HG02970 (cell line): ENCODE measurements around the gene ATXN7L1.
"Not testable (repeated sequence)": the region's sequence is repeated elsewhere in the genome, so short reads cannot be mapped to it uniquely, and the experiment has no call there.

Experiments
- ATAC-seq: cut with Tn5 transposase; IDR thresholded peaks from one replicate; pipeline ENCODE4 v1.9.1; 2021; ENCODE audit warnings: mild to moderate bottlenecking, moderate library complexity, moderate number of reproducible peaks; ENCODE audit not compliant: unreplicated experiment, low FRiP score

Gene ATXN7L1

DNA sequence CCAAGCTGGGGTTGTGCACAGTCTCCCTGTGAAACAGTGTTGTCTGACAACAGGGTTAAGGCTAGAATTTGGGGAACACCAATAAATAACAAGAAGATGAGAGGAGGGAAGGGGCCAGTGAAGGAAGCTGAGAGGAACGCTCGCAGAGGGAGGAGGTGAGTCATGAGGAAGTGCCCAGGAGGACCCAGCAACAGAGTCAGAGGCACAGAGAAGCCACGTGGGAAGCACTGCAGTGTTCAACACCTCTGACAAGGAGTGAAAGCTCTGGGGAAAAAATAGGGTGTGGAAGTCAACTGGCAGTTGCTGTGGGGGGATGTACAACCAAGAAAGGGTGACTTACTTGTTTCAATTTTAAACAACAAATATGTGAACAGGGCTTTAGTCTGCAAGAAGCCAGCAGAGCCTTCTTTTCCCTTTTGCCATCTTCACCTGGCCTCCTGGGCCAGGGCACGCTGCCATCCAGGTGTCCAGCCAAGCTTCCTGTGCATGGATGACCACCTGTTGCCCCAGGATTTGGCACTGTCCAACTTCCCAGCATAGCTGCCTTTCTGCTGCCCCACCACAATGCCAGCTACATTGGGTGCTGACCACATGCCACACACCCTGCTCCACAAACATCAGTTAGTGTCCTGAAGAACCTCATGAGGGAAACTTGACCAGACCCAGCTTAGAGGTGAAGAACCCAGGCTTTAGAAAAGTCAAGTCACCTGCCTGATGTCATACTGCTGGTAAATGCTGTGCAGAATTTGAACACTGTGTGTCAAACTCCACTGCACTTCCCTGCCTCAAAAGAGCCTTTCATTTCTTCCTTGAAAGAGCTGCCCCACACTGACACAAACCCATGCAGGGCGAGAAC is 69.6 kb downstream of the ATXN7L1 start:
- ATAC-seq, result no peak

DNA sequence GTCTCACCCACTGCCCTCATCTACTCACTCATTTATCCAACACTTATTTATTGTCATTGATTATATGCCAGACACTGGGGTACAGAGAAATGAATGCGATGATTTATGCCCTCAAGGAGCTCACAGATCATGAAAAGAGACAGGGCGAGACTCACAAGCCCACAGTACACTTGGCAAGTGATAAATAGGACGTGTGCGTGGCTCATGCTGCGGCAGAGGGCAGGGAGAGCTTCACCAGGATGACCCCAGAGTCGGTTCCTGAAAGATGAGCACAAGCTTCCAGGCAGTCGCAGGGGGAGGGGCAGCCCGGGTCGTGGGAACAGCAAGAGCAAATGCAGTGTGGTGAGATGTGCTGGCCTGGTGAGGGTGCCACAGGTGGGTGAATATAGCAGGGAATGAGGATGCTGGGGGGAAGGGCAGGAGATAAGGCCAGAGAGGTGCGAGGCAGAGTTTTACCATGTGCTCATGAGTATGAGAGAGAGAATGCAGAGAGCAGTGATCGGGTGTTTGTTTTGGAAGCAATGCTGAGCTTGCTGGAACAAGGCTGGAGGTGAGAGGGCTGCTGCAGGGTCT is 70.9 kb downstream of the ATXN7L1 start:
- no peak for ATAC-seq

DNA sequence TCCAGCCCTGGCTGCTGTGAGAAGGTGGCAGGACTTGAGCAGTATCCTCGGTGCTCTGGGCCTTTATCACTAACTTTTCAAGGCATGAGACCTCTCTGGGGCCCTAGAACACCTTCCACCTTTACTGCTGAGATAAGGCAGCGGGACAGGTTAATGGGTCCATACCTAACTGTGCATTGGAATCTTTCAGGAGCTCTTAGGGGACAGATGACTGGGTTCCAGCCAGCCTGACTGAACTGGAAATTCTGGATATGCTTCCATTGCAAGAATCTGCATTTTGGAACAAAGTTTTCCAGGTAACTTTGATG is 73.0 kb downstream of the ATXN7L1 start:
- ATAC-seq, result no peak

DNA sequence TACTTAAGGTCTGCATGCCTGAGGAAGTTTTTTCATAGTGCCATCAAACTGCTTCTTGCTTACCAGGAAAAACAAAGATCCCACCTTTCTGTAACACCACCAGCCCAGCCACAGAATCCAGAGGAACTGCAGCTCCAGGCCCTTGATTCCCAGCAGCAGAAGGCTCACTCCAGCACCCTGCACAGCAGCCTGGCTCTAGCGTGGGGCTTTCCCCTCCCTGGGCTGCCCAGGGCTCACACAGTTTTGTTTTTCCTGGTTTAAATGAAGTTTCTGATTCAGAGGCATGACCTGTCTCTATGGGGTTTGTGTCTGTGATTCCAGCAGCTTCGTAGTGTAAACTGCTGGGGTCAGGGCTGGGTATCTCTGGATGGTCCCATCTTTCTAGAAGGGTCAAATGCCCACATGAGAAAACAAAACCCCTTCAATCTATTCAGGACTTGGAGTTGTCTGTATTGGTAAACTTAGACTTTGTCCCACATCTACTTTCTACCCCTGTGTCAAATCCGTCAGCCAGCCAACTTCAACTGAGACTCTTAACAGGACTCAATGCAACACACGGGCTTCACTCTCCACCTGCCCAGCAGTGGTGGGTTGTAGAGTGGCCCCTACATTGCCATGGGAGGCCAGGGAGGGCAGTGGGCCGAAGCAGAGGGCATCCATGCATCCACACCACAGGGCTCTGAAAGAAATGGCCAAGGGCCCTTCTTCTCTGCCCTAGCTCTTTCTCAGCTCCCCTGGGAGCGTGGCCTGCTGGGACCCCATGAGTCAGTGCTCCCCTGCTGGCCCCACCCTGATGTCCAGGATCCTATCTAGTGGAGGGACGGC is 73.6 kb downstream of the ATXN7L1 start:
- ATAC-seq, result no peak

DNA sequence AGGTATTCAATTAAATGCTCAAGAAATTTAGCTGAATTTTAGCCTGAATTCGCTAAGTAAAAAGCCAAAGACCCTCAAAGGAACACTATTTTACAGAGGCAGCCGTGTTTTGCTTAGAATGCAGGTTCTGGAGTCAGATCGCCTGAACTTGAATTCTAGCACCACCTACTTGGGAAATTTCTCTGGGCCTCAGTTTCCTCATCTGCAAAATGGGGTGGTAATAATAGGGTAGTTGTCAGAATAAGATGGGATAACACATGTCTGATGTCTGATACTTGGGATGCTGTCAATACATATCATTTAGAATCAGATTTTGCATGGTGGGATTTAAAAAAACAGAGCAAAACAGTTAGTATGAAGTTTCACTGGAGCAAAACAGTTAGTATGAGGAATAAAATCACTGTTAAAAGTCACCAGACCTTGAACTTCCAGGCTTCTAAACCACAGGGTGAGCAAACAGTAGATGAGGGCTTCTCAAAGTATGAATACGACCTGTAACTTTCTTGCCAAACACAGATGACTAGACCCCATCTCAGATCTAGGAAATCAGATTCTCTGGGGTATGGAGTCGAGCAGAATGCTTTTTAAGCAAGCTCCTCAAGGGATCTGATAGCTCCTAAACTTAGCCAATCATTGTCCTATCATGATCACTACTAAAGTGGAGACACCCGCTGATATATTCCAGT is 75.4 kb downstream of the ATXN7L1 start:
- no peak for ATAC-seq

DNA sequence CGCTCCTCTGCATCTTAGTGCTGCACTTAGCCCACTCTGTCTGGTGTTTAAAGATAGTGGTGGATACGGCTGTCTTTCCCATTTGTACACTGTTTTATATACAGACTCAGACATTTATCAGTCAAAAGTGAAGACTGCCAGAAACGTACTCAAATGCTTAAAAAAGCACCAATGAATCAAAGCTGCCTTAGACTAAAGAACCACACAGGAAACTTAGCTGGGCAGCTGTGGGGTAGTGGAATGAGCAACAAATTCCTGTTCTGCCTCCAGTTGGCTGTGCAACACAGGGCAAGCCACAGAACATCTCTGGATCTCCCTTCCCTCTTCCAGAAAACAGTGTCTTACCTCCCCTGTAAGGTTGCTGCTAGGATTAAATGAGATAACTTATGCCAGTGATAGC is 76.0 kb downstream of the ATXN7L1 start:
- no peak for ATAC-seq

DNA sequence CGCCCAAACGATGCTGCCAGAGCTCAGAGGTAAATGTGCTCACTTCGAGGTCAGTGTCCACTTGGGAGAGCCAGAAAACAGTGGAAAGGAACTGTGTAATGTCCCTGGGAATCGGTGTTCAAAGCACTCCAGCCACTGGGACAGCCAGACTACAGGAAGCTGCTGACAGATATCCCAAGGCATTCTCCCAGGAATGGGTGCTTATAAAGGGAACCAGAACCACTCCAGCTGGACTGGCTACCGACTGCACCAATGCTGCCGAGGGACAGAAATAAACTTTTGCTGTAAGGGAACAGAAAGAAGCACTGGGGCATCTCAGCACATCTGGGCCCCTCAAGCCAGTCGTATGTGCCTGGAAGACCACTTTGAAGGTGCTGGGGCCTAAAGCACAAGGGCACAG is 76.7 kb downstream of the ATXN7L1 start:
- no peak for ATAC-seq

DNA sequence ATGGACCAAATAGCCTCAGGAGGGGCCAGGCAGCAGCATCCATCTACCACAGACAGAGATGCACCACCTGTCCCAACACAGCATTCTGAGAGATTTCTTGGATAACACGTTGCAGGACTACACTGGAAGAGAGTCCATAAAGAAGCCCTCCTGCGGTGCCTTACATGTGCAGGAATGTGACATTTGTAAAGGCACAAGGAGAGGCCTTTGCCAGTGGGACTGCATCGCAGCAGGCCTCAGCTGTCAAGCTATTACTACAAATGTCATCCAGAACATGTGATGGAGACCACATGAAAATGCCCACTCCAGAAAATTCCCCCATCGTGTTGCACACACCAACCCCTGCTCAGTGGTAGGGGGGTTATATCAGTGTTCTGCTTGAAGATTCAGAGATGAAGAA is 77.4 kb downstream of the ATXN7L1 start:
- no peak for ATAC-seq

DNA sequence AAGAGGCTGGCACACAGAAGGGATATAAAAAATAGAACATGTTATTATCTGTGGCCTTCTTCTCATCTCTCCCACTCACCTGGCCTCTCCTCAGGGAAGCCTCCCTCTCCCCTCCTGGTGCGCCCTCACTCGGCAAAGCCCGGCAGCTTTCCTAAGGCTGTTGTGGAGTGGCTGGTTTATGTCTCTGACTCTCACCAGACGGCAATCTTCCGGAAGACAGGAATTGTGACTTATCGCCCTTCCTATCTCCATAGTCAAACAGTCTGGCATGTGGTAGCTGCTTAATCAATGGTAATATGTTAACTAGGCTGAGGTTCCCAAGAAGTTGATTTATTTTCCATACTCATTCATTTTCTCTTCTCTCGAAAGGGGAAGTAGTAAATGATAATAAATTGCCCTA is 78.7 kb downstream of the ATXN7L1 start:
- ATAC-seq, result no peak

DNA sequence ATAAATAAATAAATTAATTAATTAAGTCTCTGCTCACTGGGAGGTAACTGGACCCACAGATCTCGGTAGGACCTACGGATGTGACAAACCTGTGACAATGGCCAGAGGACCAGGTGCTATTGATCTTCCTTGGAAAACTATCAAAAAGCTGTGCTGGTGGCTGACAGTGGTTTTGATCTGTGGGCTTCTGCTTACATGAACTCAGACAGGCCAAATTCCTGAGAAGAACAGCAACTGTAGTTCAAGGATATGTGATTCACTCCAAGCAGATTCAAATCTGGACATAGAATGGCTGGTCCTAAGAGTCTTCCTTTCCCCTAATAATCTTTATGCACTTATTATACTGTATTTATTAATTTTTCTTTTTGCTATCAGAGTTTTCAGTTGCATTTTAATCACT is 80.0 kb downstream of the ATXN7L1 start:
- no peak for ATAC-seq

DNA sequence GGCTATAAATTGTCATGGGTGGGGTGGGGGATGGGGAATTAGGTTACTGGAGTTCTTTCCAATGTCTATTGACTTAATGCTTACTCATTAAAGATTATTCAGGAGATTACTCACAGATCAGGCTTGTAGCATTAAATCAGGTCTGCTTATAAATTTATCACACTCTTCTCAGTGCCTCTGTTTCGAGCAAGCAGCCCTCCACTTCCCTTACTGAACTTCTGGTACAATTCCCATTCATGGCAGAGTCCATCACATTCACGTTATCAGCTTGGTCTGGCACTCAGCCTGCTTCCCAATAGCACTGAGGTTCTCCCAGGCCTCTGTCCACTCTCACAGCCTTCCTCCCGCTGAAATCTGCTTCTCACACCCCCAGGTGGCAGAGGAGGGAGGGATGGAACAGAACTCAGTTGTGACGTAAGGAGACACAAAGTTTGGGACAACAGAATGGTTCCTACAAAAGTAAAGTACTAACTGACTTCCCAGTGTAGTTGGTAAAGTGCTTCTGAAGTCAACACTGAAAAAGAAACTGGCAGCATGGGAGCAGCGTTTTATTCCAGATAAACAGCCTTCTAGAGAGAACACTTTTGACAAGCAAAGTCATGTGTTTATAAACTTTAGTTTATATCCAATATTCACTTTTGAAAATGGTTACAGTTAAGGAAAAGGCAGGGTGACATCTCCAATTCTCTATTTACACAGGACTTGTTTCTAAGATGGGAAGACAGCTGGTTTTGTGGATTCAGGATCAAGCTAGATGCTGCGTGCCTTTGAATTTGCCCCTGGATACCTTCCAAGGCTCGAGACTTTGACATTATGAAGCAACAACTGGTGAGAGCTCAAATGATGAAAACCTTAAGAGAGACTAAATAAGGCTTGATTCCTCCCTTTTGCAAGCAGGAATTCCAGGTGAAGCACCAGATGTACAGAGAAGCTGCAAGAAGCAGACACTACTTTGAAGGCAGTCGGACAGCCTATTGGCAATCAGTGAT is 81.4 kb downstream of the ATXN7L1 start:
- no peak for ATAC-seq

DNA sequence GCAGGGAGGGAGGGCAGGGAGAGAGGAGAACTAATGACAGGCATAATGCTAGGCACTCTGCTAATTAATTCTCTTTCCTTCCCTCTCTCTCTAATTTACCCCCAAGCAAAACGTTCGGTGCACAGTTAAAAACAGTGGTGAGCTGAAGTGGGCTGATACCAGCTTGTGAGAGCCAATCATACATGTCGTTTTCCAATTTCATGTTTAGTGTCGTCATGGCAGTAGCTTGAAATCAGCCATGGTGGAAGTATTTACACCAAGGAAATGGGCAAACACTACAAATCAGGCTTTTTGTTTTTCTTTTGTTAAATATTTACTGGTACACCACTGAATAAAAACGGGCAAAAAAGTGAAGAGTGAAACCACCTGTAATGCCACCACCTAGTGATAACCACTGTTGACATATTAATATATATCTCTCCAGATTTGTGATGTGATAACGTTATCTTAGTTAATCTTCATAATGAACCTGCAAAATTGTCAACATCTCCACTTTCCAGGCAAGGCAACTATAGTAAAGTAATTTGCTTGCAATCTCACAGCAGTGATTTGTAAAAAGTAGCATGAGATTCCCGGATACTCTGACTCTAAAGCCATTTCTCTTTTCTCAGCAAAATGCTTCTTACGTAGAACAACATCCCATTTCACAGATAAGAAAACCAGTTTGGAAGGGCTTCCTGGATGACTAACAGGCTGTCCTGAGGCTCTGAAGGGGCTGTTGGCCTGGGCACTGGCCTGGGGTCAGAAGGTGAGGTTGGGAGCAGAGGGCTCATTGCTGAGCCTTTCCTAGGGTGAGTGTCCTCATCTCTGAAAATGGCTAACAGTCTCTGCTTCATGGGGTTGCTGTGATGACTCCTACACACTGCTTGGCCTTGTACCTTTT is 83.7 kb downstream of the ATXN7L1 start:
- ATAC-seq, result no peak

DNA sequence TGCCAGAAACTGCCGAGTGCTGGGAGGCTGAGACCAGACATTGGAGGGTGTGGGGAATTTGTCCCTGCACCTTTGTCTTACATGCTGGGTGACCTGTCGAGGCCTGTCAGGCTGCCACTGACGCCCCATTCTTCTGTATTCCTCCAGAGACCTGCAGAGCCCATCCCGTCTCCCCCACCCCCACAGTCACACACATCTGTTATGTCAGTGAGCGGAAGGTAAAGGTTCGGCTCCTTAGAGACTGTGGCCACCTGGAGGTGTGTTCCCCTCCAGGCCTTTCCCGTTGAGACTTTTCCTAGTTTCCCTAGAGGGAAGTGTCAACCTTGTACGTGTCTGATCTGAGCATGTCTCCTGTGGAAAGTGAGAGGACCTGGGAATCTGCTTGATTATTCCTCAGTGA is 84.5 kb downstream of the ATXN7L1 start:
- no peak for ATAC-seq

DNA sequence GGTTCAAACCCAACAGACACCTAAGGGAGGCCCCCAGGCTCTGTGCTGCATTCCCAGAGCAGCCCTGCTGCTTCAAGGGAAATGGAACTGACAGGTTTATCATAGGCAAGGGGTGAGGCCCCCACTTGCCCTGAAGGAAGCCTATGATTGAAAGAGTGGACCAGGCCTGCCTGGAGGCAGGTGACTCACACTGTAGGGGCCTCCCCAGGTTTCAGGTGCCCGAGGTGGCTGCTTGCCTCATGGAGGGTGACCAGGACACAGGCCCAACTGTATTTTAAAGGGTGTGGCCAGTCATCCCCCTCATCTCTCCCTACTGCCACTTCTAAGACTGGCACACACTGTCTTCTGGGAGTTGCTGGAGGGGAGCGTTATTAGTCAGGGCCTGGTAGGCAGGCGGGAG is 85.4 kb downstream of the ATXN7L1 start:
- no peak for ATAC-seq

DNA sequence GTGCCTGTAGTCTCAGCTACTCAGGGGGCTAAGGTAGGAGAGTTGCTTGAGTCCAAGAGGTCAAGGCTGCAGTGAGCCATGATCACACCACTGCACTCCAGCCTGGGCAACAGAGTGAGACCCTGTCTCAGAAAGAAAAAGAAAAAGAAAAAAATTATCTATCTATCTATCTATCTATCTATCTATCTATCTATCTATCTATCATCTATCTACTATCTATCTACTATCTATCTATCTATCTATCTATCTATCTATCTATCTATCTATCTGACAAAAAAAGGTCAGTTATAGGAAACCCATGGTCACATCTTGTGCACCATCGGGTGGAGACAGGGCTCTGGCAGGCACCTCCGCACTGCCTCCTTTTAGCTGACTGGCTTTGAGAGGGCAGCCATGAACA is 85.9 kb downstream of the ATXN7L1 start:
- ATAC-seq, result not testable (repeated sequence)

DNA sequence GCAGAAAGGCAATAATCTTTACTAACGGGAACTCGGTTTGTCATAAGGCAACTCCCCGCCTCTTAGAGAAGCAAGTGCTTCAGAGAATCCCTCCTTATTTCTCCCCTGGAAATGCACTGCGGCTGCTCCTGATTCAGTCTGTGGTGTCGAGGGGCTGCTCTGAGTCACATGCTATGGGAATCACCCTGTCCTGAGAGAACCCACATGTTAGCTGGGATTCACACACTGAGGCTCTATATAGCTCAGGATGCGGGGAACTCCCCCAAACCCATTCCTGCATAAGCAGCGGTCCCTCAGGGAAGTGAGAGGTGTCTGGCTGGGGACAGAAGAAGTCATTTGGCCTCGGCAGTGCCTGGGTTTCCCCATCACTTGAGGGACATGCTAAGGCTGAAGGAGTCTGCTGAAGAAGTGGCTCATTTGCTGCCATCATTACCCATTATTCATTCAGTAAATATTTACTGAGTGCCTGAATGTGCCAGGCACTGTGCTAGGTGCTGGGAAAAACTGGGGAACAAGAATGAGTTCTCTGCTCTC is 87.5 kb downstream of the ATXN7L1 start:
- ATAC-seq, result no peak

DNA sequence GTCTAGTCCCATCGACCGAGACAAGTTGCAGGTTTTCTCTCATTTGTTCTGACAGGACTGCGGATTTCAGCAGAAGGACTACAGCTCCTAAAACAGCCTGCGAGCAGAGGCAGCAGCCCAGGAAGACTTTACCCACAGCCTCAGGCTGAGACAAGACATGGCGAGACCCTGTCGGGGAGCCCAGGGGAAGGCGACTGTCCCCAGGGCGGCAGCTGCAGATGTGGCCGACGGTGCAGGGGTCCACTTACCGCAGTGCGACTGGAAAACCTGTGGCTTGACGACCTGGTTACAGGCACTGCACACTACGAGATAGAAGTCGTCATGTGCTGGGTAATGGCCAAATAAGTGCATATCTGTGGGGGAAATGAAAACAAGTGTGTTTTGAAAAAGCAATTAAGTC is 88.0 kb downstream of the ATXN7L1 start:
- ATAC-seq, result no peak

DNA sequence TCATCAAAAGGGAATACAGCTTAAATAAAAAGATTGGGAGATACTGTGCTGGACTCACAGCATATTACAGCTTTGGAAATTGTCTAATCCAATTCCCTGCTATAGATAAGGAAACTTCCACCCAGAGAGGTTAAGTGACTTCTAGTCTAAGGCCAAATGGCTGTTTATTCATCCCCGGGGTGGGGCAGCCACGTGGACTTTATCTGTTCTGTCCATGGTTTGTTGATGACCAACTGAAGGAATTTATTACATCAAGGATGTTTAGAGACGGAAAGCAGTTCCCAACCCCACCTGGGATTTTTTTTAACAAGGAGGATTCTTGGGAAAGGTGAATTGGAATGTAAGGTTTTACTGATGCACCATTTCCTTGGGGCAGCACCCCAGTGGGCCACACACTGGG is 88.6 kb downstream of the ATXN7L1 start:
- no peak for ATAC-seq
